Vagina (tissue), 2 donors: ENCODE results near the gene OTUD4. TPM values are rescaled to one million over a fixed set of nuclear protein-coding genes. Genes with fewer than 3 reads are reported as not detected.

Source experiments
- DNase-seq, 2 donors: peaks; one replicate each; pipeline ENCODE4 v3.0.0-alpha.2; 2017; ENCODE audit errors: extremely low spot score in 2 of 2
- H3K27ac ChIP-seq: fragments of 200-600 bp; sonication (generic); one replicate; pipeline ENCODE4 v1.5.1; 2019
- H3K27me3 ChIP-seq: fragments of 200-600 bp; sonication (generic); one replicate; pipeline ENCODE4 v1.5.1; 2019
- H3K36me3 ChIP-seq, 2 donors: fragments of 200-600 bp; sonication (generic); one replicate each; pipeline ENCODE4 v1.5.1; 2017 to 2019
- H3K4me1 ChIP-seq: fragments of 200-600 bp; sonication (generic); one replicate; pipeline ENCODE4 v1.5.1; 2019
- H3K4me3 ChIP-seq, 2 donors: fragments of 200-600 bp; sonication (generic); 1 replicate in 1 of 2; 2 replicates in 1 of 2; pipeline ENCODE4 v1.5.1; 2016 to 2019
- H3K9me3 ChIP-seq: fragments of 200-600 bp; sonication (generic); one replicate; pipeline ENCODE4 v1.5.1; 2019
- POLR2A ChIP-seq, 2 donors: fragments of 450-650 bp; IDR thresholded peaks; one replicate each; pipeline ENCODE4 v1.6.1; 2017; ENCODE audit warnings: antibody characterized with exemption in 2 of 2, mild to moderate bottlenecking in 2 of 2, moderate library complexity in 2 of 2
- POLR2AphosphoS5 ChIP-seq, 2 donors: sonication (generic); formaldehyde crosslinking; IDR thresholded peaks; one replicate each; pipeline ENCODE4 v1.9.0; 2017; ENCODE audit warnings: antibody characterized with exemption in 2 of 2, mild to moderate bottlenecking in 2 of 2, low read depth in 1 of 2; ENCODE audit not compliant: insufficient read depth in 1 of 2
- intact Hi-C: fragments of 100-400 bp; cut with DNase I; formaldehyde crosslinking; loops from one replicate; pipeline ENCODE4 v1.15.1; 2023
- total RNA-seq: library from RNA; depleted of rRNA; stranded (reverse); fragments of >200 nt; gene quantifications from one replicate; pipeline ENCODE4 v1.2.3, GENCODE V29; 2016
- TF ChIP-seq, protein P1 (sequence below), 3 experiments: fragments of 450-650 bp in 2 of 3; fragments of 200-600 bp in 1 of 3; sonication (generic) in 1 of 3; IDR thresholded peaks; one replicate each; pipeline ENCODE4 v1.5.1; 2017 to 2019; ENCODE audit warnings: antibody characterized with exemption in 3 of 3, mild to moderate bottlenecking in 2 of 3, moderate library complexity in 2 of 3

The OTUD4 gene
- total RNA-seq, 1 donor from 2014 or later = 34.4 TPM

DNA sequence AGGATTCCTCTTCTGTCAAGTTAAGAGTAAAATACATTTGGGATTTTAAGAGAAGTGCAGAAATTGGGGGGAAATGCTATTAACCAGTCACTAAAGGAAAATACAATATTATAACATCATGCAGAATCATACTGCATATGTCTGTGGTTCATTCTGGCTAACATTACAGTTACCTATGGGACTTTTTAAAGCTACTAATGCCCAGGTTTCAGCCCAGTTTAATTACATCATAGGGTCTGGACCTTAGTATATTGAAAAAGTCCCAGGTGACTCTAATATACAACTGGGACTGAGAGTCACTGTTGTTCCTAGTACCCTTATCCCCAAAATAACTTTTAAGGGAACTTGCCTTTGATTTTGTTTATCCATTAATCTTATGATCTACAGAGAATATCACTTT, 72.3 kb downstream of the OTUD4 start:
- intact Hi-C loops = no loop called here
- Histone ChIP-seq H3K27me3 (no peaks in the 10 kb centered on the region), H3K4me3 (no peak overlapping the region), H3K36me3 (peaks cover 0 to 42% of the 10 kb centered on the region in 2 donors), H3K27ac (no peak overlapping the region), H3K9me3 (no peaks in the 10 kb centered on the region), H3K4me1 (no peaks in the 10 kb centered on the region)
- no peak for TF ChIP-seq POLR2AphosphoS5 (IDR thresholded peaks at IDR 0.05; ENCODE audit: insufficient read depth in 1 of 2, low read depth in 1 of 2)
- no peak for TF ChIP-seq POLR2A (IDR thresholded peaks at IDR 0.05)
- TF ChIP-seq, protein P1, sequence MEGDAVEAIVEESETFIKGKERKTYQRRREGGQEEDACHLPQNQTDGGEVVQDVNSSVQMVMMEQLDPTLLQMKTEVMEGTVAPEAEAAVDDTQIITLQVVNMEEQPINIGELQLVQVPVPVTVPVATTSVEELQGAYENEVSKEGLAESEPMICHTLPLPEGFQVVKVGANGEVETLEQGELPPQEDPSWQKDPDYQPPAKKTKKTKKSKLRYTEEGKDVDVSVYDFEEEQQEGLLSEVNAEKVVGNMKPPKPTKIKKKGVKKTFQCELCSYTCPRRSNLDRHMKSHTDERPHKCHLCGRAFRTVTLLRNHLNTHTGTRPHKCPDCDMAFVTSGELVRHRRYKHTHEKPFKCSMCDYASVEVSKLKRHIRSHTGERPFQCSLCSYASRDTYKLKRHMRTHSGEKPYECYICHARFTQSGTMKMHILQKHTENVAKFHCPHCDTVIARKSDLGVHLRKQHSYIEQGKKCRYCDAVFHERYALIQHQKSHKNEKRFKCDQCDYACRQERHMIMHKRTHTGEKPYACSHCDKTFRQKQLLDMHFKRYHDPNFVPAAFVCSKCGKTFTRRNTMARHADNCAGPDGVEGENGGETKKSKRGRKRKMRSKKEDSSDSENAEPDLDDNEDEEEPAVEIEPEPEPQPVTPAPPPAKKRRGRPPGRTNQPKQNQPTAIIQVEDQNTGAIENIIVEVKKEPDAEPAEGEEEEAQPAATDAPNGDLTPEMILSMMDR (IDR thresholded peaks at IDR 0.05) = no peak
- no peak for DNase-seq

- peaks cover 7% of the 10 kb centered on the region for H3K4me1 ChIP-seq
- no peak overlapping the region for H3K27ac ChIP-seq
- no peak overlapping the region for H3K4me3 ChIP-seq
- H3K36me3 ChIP-seq = peaks cover 0 to 32% of the 10 kb centered on the region in 2 donors
- DNase-seq = no peak
- no peaks in the 10 kb centered on the region for H3K27me3 ChIP-seq
- TF ChIP-seq, protein P1 (IDR thresholded peaks at IDR 0.05) = no peak
- TF ChIP-seq POLR2AphosphoS5 (IDR thresholded peaks at IDR 0.05; ENCODE audit: insufficient read depth in 1 of 2, low read depth in 1 of 2) (no peak), POLR2A (IDR thresholded peaks at IDR 0.05) (no peak)
- H3K9me3 ChIP-seq = no peaks in the 10 kb centered on the region
- intact Hi-C loops = no loop called here
These were observed 73.3 kb downstream of the OTUD4 start for GRCh38 chr4:145107126-145107525.

DNA sequence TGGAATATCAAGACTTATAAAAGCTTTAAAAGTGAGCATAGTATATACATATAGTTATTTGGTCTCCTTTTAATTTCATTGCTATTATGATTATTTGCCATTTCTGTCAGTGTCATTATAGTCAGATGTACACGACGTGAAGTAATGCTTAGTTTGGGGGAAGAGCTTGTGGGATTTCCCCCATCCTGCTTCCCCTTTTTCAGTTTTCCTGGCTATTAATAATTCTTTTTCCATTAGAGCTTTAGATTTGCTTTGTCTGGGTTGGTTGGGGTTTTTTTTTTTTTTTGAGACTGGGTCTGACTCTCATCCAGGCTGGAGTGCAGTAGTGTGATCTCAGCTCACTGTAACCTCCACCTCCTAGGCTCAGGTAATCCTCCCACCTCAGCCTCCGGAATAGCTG, 76.9 kb downstream of the OTUD4 start:
- peaks cover 0 to 13% of the 10 kb centered on the region in 2 donors for H3K36me3 ChIP-seq
- DNase-seq = no peak
- H3K4me3 ChIP-seq = no peak overlapping the region
- peaks cover 40% of the 10 kb centered on the region for H3K4me1 ChIP-seq
- no peak overlapping the region for H3K27ac ChIP-seq
- TF ChIP-seq POLR2AphosphoS5 (IDR thresholded peaks at IDR 0.05; ENCODE audit: insufficient read depth in 1 of 2, low read depth in 1 of 2) (no peak), POLR2A (IDR thresholded peaks at IDR 0.05) (no peak)
- TF ChIP-seq, protein P1 (IDR thresholded peaks at IDR 0.05) = no peak
- H3K27me3 ChIP-seq = no peaks in the 10 kb centered on the region
- no peaks in the 10 kb centered on the region for H3K9me3 ChIP-seq
- intact Hi-C loops = no loop called here

- Histone ChIP-seq H3K27ac (no peak overlapping the region), H3K27me3 (no peaks in the 10 kb centered on the region), H3K4me3 (no peak overlapping the region), H3K4me1 (peaks cover 40% of the 10 kb centered on the region), H3K9me3 (no peaks in the 10 kb centered on the region), H3K36me3 (peaks cover 0 to 13% of the 10 kb centered on the region in 2 donors)
- no peak for DNase-seq
- TF ChIP-seq, protein P1 (IDR thresholded peaks at IDR 0.05) = no peak
- no peak for TF ChIP-seq POLR2A (IDR thresholded peaks at IDR 0.05)
- TF ChIP-seq POLR2AphosphoS5 (IDR thresholded peaks at IDR 0.05; ENCODE audit: insufficient read depth in 1 of 2, low read depth in 1 of 2) = no peak
- intact Hi-C loops = no loop called here
These were observed 77.8 kb downstream of the OTUD4 start for GRCh38 chr4:145102619-145103018.

- TF ChIP-seq POLR2AphosphoS5 (IDR thresholded peaks at IDR 0.05; ENCODE audit: insufficient read depth in 1 of 2, low read depth in 1 of 2) (no peak), POLR2A (IDR thresholded peaks at IDR 0.05) (no peak)
- TF ChIP-seq, protein P1 (IDR thresholded peaks at IDR 0.05) = no peak
- Histone ChIP-seq H3K4me3 (no peak overlapping the region), H3K9me3 (no peaks in the 10 kb centered on the region), H3K27ac (no peak overlapping the region), H3K27me3 (no peaks in the 10 kb centered on the region), H3K36me3 (peaks cover 0 to 7% of the 10 kb centered on the region in 2 donors), H3K4me1 (peaks cover 55% of the 10 kb centered on the region)
- intact Hi-C loops = no loop called here
- no peak for DNase-seq
These were observed 79.3 kb downstream of the OTUD4 start for GRCh38 chr4:145101091-145101490.
